Right forelimb (tissue), 1 donor: ENCODE results near the gene PFKFB1.

Experiments used
- DNase-seq: peaks from one replicate; pipeline ENCODE4 v3.0.0-alpha.2; 2018

PFKFB1 gene

GRCh38 chrX:54921427-54922021, 72.5 kb downstream of the PFKFB1 start:
- DNase-seq: peak; percentile 85

GRCh38 chrX:54920610-54921426, 73.2 kb downstream of the PFKFB1 start, which contains the start of gene TRO:
TRO (plus strand) TSS chrX:54920824; CDS start chrX:54922247, 1,423 bp downstream.
- DNase-seq: peak; percentile 55

GRCh38 chrX:54909941-54910340, 84.0 kb downstream of the PFKFB1 start:
- DNase-seq: no peak

GRCh38 chrX:54894159-54894558, 99.8 kb downstream of the PFKFB1 start:
- no peak for DNase-seq

- no peak for DNase-seq
Observed at GRCh38 chrX:54891573-54891972, 102.4 kb downstream of the PFKFB1 start.

- DNase-seq: no peak
Observed at GRCh38 chrX:54885740-54886139, 108.2 kb downstream of the PFKFB1 start.
